Epithelial cell of esophagus (primary cell): ENCODE data around the gene ADCY4.

ENCODE experiments used
- DNase-seq: peaks from one replicate; pipeline ENCODE4 v3.0.0; 2010; ENCODE audit warnings: low read depth
- H3K4me3 ChIP-seq: 2 replicates; pipeline ENCODE4 v1.5.1; 2011; ENCODE audit warnings: mild to moderate bottlenecking, low read length, control low read depth
- CTCF ChIP-seq: IDR thresholded peaks from 2 replicates; pipeline ENCODE4 v1.5.1; 2011; ENCODE audit warnings: low read depth, mild to moderate bottlenecking, low read length, control low read depth, inconsistent platforms; ENCODE audit not compliant: insufficient read depth; ENCODE audit errors: missing control alignments

The ADCY4 gene

GRCh38 chr14:24338843-24339242, 4.0 kb upstream of the ADCY4 start:
- H3K4me3 ChIP-seq, result no peak overlapping the region
- no peak for TF ChIP-seq CTCF
- no peak for DNase-seq

- TF ChIP-seq CTCF, result no peak
- DNase-seq, result no peak
- H3K4me3 ChIP-seq, result no peak overlapping the region
These were observed 2.9 kb upstream of the ADCY4 start for GRCh38 chr14:24337824-24338175.

GRCh38 chr14:24337144-24337823, 2.4 kb upstream of the ADCY4 start:
- H3K4me3 ChIP-seq, result no peak overlapping the region
- TF ChIP-seq CTCF, result no peak
- DNase-seq, result no peak

- no peak for TF ChIP-seq CTCF
- H3K4me3 ChIP-seq, result no peak overlapping the region
- no peak for DNase-seq
These were observed 745 bp upstream of the ADCY4 start for GRCh38 chr14:24335461-24336171.

GRCh38 chr14:24332268-24332993, 2.4 kb downstream of the ADCY4 start:
- peak; percentile 76 for DNase-seq
- peak; percentile 86 for TF ChIP-seq CTCF
- no peak overlapping the region for H3K4me3 ChIP-seq

- no peak for DNase-seq
- no peak for TF ChIP-seq CTCF
- H3K4me3 ChIP-seq, result no peak overlapping the region
These were observed 3.1 kb downstream of the ADCY4 start for GRCh38 chr14:24331731-24332267.
